HG02610 (cell line): ENCODE data around the gene ZNF26.

ENCODE experiments used
- ATAC-seq: cut with Tn5 transposase; IDR thresholded peaks from one replicate; pipeline ENCODE4 v1.9.1; 2021; ENCODE audit warnings: mild to moderate bottlenecking, moderate library complexity; ENCODE audit not compliant: unreplicated experiment

Gene ZNF26

GRCh38 chr12:133058203-133059113 is 72.3 kb downstream of the ZNF26 start:
- no peak for ATAC-seq

DNA sequence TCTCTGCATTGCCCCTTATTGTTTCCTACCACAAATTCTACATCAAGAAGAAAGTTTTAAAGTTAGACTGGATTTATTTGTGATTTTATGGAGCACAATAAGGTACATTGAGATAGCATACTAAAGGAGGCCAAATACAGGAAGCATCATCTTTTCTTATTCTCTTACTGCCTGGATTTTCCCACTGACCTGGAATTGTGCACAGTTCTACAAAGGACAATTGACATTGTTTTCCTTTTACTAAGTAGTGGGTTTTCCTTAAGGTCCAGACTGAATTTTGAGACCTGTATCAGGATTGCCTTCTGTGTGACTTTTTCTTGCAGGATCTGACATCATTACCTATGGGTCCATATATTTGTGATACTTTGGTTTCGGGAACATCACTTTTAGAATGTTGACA is 75.8 kb downstream of the ZNF26 start:
- ATAC-seq: no peak

- ATAC-seq: no peak
Observed at GRCh38 chr12:133063556-133063955, 77.4 kb downstream of the ZNF26 start.

DNA sequence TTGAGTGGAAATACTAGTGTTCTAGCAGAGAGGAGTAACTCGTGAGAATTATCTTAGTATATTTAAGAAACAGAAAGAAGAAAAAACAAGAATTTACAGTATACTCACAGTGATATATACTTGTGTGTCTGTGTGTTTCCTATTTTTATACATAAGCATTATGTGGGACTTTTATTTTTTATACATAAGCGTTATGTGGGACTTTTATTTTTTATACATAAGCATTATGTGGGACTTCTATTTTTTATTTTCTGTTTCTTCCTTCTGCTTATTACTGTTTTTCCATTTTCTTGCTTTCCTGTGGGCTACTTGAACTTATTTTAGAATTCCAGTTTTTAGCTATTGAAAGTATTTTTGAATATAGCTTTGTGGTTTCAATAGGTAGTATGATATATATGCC is 87.7 kb downstream of the ZNF26 start:
- ATAC-seq: no peak
